Measurements from ENCODE around the gene KCNJ5.

DNA sequence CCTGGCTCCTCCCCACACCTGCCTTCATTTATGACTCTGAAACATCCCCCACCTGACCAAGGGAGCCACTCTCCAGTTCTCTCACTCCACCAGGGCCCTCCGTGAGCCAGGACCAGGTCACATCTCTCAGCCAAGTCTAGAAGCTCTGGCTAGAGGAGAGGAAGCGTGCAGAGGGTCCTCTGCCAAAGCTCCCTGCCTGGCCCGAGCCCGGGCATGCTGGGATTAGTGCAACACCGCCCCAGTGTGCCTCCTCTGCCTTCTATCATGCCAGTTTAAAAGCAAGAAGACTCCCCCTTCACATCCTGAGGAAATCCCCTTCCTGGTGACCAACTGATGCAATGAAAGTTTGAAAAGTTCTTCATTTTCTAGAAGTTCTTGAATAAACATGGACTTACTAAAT is 28.1 kb downstream of the KCNJ5 start:
- TF ChIP-seq, protein P1, sequence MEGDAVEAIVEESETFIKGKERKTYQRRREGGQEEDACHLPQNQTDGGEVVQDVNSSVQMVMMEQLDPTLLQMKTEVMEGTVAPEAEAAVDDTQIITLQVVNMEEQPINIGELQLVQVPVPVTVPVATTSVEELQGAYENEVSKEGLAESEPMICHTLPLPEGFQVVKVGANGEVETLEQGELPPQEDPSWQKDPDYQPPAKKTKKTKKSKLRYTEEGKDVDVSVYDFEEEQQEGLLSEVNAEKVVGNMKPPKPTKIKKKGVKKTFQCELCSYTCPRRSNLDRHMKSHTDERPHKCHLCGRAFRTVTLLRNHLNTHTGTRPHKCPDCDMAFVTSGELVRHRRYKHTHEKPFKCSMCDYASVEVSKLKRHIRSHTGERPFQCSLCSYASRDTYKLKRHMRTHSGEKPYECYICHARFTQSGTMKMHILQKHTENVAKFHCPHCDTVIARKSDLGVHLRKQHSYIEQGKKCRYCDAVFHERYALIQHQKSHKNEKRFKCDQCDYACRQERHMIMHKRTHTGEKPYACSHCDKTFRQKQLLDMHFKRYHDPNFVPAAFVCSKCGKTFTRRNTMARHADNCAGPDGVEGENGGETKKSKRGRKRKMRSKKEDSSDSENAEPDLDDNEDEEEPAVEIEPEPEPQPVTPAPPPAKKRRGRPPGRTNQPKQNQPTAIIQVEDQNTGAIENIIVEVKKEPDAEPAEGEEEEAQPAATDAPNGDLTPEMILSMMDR (IDR thresholded peaks at IDR 0.05): no peak
- TF ChIP-seq POLR2A (IDR thresholded peaks at IDR 0.05): no peak
